Measurements from ENCODE around the gene ARPC1A.

DNA sequence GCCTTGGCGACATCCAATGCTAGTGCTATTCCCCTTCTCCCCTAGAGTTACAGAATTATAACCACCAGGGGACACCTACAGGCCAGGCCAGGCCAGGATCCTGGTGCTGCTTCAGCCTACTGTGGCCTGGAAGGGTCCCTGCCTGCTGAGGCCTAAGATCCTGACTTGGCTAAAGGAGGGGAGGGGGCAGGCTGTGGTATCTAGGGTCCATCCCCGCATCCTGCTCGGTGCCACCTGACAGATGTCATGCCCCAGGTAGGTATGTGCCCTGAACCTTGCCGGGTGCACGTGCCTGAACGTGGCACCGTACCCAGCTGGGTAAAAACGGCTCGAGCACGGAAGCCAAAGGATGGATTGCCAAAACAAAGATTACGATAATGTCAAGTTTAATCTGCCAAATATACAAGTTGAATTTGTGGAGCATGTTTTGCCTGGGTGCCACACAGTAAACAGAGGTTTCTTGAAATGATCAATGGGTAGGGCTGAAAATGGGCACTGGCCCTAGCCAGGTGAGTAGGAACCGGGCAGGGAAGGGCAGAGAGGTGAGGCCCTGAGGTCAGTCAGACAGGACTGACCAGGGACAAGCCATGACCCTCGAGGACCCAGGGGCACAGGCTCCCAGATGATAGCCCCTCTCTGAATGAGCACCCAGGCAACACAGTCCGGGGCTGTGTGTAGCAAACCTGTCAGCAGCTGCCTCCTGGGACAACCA, 70.1 kb downstream of the ARPC1A start:
- TF ChIP-seq, protein P1, sequence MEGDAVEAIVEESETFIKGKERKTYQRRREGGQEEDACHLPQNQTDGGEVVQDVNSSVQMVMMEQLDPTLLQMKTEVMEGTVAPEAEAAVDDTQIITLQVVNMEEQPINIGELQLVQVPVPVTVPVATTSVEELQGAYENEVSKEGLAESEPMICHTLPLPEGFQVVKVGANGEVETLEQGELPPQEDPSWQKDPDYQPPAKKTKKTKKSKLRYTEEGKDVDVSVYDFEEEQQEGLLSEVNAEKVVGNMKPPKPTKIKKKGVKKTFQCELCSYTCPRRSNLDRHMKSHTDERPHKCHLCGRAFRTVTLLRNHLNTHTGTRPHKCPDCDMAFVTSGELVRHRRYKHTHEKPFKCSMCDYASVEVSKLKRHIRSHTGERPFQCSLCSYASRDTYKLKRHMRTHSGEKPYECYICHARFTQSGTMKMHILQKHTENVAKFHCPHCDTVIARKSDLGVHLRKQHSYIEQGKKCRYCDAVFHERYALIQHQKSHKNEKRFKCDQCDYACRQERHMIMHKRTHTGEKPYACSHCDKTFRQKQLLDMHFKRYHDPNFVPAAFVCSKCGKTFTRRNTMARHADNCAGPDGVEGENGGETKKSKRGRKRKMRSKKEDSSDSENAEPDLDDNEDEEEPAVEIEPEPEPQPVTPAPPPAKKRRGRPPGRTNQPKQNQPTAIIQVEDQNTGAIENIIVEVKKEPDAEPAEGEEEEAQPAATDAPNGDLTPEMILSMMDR (IDR thresholded peaks at IDR 0.05 in 4 of 5, conservative IDR thresholded peaks at IDR 0.05 in 1 of 5): no peak
- no peak for TF ChIP-seq POLR2A (IDR thresholded peaks at IDR 0.05)

All from gastrocnemius medialis (tissue), 4 donors.